NCI-H748 (cell line): Measurements from ENCODE around the gene PRR29.
A peak's percentile ranks its signal among the peaks of the same experiment; 100 is the strongest.

Source experiments
- DNase-seq: peaks from one replicate; lab custom pipeline; 2025; ENCODE audit not compliant: unreplicated experiment; lab: John Stamatoyannopoulos, UW

PRR29 gene

GRCh38 chr17:63998050-63998720 lies at the start of gene PRR29:
Gene PRR29, plus strand, starts transcription at chr17:63998351. Its CDS starts 14 bp downstream, at chr17:63998365.
- peak; percentile 91 for DNase-seq

DNA sequence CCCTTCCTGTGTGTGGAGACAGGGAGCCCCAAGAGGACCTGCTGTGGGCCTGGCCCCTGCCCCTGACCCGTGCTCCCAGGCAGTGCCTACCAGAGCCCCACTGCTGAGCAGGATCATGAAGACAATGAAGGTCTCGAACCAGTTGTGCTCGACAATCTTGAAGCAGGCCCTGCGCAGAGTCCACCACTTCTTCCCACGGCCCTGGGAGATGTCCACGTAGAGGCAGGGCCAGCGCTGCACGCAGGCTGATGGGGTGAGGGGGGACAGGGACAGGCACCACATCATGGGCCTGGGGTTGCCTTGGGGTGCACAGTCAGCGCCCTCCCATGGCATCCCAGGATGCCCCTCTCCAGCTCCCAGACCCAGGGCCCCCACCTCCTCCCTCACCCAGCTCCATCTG lies 49.6 kb upstream of the PRR29 start:
- DNase-seq, result no peak

- DNase-seq, result no peak
These were observed 48.4 kb upstream of the PRR29 start for GRCh38 chr17:63949576-63950250.

- DNase-seq, result peak; percentile 36
These were observed 46.9 kb upstream of the PRR29 start for GRCh38 chr17:63950940-63951907.

GRCh38 chr17:63954402-63955063 lies 43.6 kb upstream of the PRR29 start:
- DNase-seq, result no peak

- no peak for DNase-seq
These were observed 42.9 kb upstream of the PRR29 start for GRCh38 chr17:63955232-63955631.

GRCh38 chr17:63955791-63956190 lies 42.4 kb upstream of the PRR29 start:
- DNase-seq, result no peak

- no peak for DNase-seq
These were observed 41.7 kb upstream of the PRR29 start for GRCh38 chr17:63956296-63956920.

DNA sequence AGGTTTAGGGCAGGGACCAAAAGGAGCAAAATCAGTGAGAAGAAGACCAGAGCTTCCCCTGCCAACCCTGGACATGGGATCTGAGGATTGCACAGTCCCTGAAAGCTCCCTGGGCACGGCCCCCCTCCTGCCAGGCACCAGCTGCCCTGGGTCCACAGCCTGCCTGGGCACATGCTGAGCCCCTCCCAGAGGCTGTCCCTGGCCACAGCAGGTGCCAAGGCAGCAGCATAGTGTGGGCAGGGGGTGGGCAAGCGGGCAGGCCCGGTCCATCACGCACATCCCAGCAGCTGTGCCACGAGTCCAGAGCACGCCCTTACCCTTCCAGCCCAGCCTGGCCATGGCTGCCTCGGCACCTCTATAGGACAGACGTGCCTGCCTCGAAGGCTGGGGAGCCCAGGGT lies 38.1 kb upstream of the PRR29 start:
- DNase-seq, result no peak

GRCh38 chr17:63960430-63960829 lies 37.7 kb upstream of the PRR29 start:
- no peak for DNase-seq

DNA sequence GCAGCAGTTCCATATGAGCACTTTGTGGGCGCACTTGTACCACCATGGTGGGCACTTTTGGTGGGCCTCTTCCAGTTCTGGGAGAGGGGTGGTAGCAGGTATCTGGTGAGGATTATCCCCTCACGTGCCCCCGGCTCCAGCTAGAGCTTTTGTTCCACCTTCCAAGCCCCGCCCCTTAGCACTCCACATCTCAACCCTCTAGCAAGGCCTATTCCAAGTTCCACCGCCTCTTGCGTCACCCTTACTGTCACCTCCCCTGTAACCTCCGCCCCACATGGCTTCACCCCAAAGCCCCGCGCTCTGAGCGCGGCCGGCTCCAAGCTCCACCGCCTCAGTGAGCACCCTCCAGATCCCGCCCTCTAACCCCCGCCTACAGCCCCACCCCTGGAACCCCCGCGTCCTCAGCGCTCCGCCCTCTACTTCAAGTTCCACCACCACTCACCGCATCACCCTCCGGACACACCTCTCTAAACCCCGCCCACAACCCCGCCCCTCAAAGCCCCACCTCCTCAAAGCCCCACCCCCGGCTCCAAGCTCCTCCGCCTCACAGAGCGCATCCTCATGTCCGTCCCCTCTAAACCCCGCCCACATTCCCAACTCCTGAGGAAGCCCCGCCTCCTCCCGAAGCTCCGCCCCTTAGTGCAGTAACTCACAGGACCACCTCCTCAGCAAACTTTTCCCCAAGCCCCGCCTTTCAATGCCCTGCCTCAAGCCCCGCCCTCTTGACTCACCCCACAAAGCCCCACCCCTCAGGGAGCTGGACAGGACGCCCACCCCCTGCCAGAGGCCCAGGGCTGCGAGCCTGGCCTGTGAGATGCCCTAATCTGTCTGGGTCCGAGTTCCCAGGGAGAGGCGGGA lies 36.6 kb upstream of the PRR29 start:
- DNase-seq, result no peak

GRCh38 chr17:63962298-63962744 lies 35.8 kb upstream of the PRR29 start:
- no peak for DNase-seq

DNA sequence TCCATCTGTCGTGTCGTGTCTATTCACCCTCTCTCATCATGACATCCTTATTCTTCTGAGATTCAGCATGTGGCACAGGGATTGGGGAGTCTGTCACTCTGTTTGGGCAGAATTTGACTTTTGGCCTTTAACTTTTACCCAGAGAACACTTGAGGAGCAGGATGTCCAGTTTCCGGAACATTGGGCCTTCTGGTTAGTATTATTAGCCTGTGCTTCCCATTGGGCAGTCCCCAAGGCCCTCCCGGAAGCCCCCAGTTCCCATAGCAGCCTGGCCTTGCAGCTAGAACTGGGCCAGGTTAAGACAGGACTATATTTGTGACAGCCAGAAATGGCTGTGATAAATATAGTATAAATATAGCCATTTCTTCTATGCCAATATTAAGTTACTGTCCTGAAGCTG lies 35.0 kb upstream of the PRR29 start:
- no peak for DNase-seq

DNA sequence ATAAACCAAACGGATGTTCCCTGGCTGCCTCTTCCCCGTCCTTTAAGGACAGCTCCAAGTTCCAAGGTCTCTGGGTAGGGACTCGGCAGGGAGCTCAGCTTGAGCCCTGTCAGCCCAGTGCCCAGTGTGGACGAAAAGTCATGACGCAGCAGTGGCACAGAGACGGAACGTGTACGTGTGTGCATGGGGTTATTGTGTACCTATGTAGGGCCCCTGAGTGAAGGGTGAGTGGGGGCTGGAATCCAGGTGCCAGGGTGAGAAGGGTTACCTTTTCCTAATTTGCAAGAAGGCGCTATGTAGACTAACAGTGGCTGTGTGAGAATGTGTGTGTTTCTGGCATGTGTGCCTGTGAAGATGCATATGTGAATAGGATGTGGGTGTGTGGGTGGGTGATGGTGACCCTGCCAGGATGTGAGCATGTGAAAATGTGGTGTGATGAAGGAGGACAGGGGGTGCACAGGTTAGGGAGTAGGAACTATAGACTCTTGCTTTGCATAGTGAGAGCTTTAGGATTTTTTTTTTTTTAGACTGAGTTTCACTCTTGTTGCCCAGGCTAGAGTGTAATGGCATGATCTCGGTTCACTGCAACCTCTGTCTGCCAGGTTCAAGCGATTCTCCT lies 31.4 kb upstream of the PRR29 start:
- no peak for DNase-seq

DNA sequence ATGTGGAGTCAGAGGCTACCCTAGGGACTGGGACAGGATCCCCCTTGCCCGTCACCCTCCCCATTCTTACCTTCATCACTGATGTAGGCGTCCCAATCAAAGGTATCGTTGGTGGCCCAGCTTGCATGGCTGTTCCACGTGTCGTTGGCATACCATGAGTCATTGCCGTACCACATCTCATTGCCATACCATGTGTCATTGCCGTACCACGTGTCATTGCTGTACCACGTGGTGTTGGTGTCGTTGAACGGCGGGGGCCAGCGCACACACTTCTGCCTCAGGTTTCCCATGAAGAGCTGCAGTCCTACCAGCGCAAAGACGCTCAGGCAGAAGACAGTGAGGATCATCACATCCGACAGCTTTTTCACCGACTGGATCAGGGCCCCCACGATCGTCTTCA lies 30.2 kb upstream of the PRR29 start:
- DNase-seq, result no peak

DNA sequence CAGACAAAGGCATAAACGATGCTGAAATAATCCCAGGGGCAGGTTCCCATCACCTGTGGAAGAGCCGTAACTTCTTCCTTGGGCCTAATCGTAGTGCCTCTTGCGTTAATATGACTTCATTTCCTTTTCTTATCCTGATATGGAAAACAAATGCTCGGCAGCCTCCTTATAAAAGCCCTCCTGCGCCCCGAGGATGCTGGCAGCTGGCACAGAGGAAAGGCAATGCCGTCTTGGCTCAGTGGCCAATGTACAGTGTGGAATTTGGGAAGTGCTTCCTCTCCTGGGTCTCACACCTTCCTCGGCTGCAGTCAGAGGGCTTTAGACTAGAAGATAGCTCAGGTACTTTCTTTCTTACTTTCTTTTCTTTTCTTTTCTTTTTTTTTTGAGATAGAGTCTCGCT lies 28.9 kb upstream of the PRR29 start:
- no peak for DNase-seq

DNA sequence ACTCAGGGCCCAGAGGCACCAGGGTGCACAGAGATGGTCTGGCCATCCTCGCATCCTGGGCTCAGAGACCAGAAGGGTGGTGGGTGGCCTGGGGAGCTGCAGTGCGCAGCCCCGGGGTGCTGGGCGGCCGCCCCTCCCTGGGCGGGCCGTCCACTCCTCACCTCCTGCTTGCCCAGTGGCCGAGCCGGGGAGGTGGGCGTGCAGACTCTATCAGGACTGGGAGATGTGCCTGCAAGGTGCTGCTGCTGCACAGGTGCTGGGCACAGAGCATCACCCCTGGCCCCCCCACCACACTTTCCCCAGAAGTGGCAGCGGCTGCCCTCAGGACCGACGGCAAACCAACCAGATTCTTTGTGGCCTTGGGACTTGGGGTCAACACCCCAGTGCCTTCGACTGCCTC lies 25.4 kb upstream of the PRR29 start, which contains the start of gene SCN4A:
Gene SCN4A (minus strand): TSS at position 123 of the 400 bp plus-strand sequence. CDS start 77 bp downstream, at position 46.
- DNase-seq, result no peak

- no peak for DNase-seq
These were observed 24.9 kb upstream of the PRR29 start for GRCh38 chr17:63973247-63973646.
